Spleen (tissue), 7 donors: ENCODE results near the gene PPP2R1B.

Source experiments
- POLR2A ChIP-seq, 3 donors: fragments of 450-650 bp; IDR thresholded peaks; one replicate each; pipeline ENCODE4 v1.5.1; 2017; ENCODE audit warnings: antibody characterized with exemption in 3 of 3, mild to moderate bottlenecking in 1 of 3
- POLR2AphosphoS5 ChIP-seq, 3 donors: sonication (generic); formaldehyde crosslinking; IDR thresholded peaks; one replicate each; pipeline ENCODE4 v1.5.1; 2017; ENCODE audit warnings: antibody characterized with exemption in 3 of 3
- TF ChIP-seq, protein P1 (sequence below), 11 experiments: fragments of 200-600 bp in 7 of 11; fragments of 450-650 bp in 4 of 11; sonication (generic) in 4 of 11; IDR thresholded peaks in 8 of 11; conservative IDR thresholded peaks in 3 of 11; 1 replicate in 7 of 11; 2 replicates in 4 of 11; pipeline versions ENCODE4 v1.4.0 to v1.8.0; 2016 to 2021; ENCODE audit warnings: antibody characterized with exemption in 11 of 11, inconsistent platforms in 4 of 11, mild to moderate bottlenecking in 1 of 11
- donor health status: DM: no; HTN: no; CAD: no; lungs with moderate emphysema.
- donor health status: DM: no; HTN: no; CAD: no.
- donor health status: DM: no; HTN: no; CAD: no.

DNA sequence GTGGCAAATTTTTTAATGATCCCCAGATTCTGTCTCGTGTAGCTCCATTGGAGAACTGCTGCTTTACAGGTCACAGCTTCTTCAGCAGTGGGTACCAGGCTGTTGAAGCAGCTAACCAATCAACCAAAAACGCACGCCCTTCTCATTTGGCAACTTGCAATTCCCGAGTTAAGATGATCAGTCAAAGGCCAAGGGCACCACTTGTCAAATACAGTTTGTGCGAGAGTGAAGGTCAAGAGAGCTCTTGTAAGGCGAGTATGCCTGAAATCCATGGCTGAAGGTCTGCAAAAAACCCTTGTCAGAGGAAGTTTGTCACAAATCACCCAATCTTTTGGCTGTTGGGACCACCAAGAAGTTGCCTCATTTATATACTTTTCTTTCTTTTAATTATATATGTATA, 12.9 kb upstream of the PPP2R1B start:
- TF ChIP-seq POLR2AphosphoS5 (IDR thresholded peaks at IDR 0.05) (no peak), POLR2A (IDR thresholded peaks at IDR 0.05) (no peak)
- TF ChIP-seq, protein P1, sequence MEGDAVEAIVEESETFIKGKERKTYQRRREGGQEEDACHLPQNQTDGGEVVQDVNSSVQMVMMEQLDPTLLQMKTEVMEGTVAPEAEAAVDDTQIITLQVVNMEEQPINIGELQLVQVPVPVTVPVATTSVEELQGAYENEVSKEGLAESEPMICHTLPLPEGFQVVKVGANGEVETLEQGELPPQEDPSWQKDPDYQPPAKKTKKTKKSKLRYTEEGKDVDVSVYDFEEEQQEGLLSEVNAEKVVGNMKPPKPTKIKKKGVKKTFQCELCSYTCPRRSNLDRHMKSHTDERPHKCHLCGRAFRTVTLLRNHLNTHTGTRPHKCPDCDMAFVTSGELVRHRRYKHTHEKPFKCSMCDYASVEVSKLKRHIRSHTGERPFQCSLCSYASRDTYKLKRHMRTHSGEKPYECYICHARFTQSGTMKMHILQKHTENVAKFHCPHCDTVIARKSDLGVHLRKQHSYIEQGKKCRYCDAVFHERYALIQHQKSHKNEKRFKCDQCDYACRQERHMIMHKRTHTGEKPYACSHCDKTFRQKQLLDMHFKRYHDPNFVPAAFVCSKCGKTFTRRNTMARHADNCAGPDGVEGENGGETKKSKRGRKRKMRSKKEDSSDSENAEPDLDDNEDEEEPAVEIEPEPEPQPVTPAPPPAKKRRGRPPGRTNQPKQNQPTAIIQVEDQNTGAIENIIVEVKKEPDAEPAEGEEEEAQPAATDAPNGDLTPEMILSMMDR (IDR thresholded peaks at IDR 0.05 in 8 of 11, conservative IDR thresholded peaks at IDR 0.05 in 3 of 11) = no peak
